ENCODE measurements around the gene MYO1D.

The MYO1D gene

GRCh38 chr17:32470405-32471167 lies 406.3 kb downstream of the MYO1D start:
- Histone ChIP-seq H3K9ac (no peak overlapping the region), H3K79me2 (ENCODE audit: insufficient read depth, low read depth) (peaks cover 51% of the 10 kb centered on the region; the same call in 1 of the 2 replicates), H3K4me2 (no peak overlapping the region), H4K20me1 (ENCODE audit: insufficient read depth) (no peaks in the 10 kb centered on the region), H3K27ac (no peak overlapping the region), H3K27me3 (ENCODE audit: insufficient read depth, low read depth) (no peaks in the 10 kb centered on the region), H3K4me1 (ENCODE audit: low read depth, poor library complexity, severe bottlenecking) (no peaks in the 10 kb centered on the region), H3K36me3 (ENCODE audit: insufficient read depth) (peaks cover 35% of the 10 kb centered on the region; the same call in 1 of the 2 replicates), H3K4me3 (IDR thresholded peaks at IDR 0.05; ENCODE audit: insufficient read depth, low read depth, low read length) (no peak overlapping the region), H2AFZ (ENCODE audit: low read depth) (no peak overlapping the region)
- no peak for TF ChIP-seq CTCF (conservative IDR thresholded peaks at IDR 0.05; ENCODE audit: low read depth, low read length)

- Histone ChIP-seq H4K20me1 (ENCODE audit: insufficient read depth) (peaks cover 10% of the 10 kb centered on the region), H3K9ac (no peak overlapping the region), H3K27ac (no peak overlapping the region), H3K4me2 (no peak overlapping the region), H3K36me3 (ENCODE audit: insufficient read depth) (peaks cover 35% of the 10 kb centered on the region; the same call in 1 of the 2 replicates), H2AFZ (ENCODE audit: low read depth) (no peak overlapping the region), H3K4me1 (ENCODE audit: low read depth, poor library complexity, severe bottlenecking) (no peaks in the 10 kb centered on the region), H3K79me2 (ENCODE audit: insufficient read depth, low read depth) (peaks cover 69% of the 10 kb centered on the region), H3K4me3 (IDR thresholded peaks at IDR 0.05; ENCODE audit: insufficient read depth, low read depth, low read length) (no peak overlapping the region), H3K27me3 (ENCODE audit: insufficient read depth, low read depth) (no peaks in the 10 kb centered on the region)
- TF ChIP-seq CTCF (conservative IDR thresholded peaks at IDR 0.05; ENCODE audit: low read depth, low read length), result no peak
Measured at GRCh38 chr17:32467949-32468348, 409.0 kb downstream of the MYO1D start.

- no peak overlapping the region for H3K27ac ChIP-seq
- no peak overlapping the region for H3K9ac ChIP-seq
- H3K4me3 ChIP-seq (IDR thresholded peaks at IDR 0.05; ENCODE audit: insufficient read depth, low read depth, low read length), result no peak overlapping the region
- no peak overlapping the region for H2AFZ ChIP-seq (ENCODE audit: low read depth)
- H3K79me2 ChIP-seq (ENCODE audit: insufficient read depth, low read depth), result peaks cover 79% of the 10 kb centered on the region
- TF ChIP-seq CTCF (conservative IDR thresholded peaks at IDR 0.05; ENCODE audit: low read depth, low read length), result no peak
- no peak overlapping the region for H3K4me2 ChIP-seq
- H3K27me3 ChIP-seq (ENCODE audit: insufficient read depth, low read depth), result no peaks in the 10 kb centered on the region
- H4K20me1 ChIP-seq (ENCODE audit: insufficient read depth), result peaks cover 32% of the 10 kb centered on the region
- H3K36me3 ChIP-seq (ENCODE audit: insufficient read depth), result peaks cover 48% of the 10 kb centered on the region; the same call in 1 of the 2 replicates
- peaks cover 18% of the 10 kb centered on the region for H3K4me1 ChIP-seq (ENCODE audit: low read depth, poor library complexity, severe bottlenecking)
Measured at GRCh38 chr17:32464374-32464773, 412.6 kb downstream of the MYO1D start.

GRCh38 chr17:32463304-32463703 lies 413.6 kb downstream of the MYO1D start:
- peaks cover 52% of the 10 kb centered on the region; the same call in 1 of the 2 replicates for H3K36me3 ChIP-seq (ENCODE audit: insufficient read depth)
- no peaks in the 10 kb centered on the region for H3K27me3 ChIP-seq (ENCODE audit: insufficient read depth, low read depth)
- no peak overlapping the region for H2AFZ ChIP-seq (ENCODE audit: low read depth)
- H3K9ac ChIP-seq, result no peak overlapping the region
- no peak for TF ChIP-seq CTCF (conservative IDR thresholded peaks at IDR 0.05; ENCODE audit: low read depth, low read length)
- no peak overlapping the region for H3K4me2 ChIP-seq
- H4K20me1 ChIP-seq (ENCODE audit: insufficient read depth), result peaks cover 39% of the 10 kb centered on the region
- H3K79me2 ChIP-seq (ENCODE audit: insufficient read depth, low read depth), result peaks cover 78% of the 10 kb centered on the region
- H3K27ac ChIP-seq, result no peak overlapping the region
- H3K4me1 ChIP-seq (ENCODE audit: low read depth, poor library complexity, severe bottlenecking), result peaks cover 18% of the 10 kb centered on the region
- H3K4me3 ChIP-seq (IDR thresholded peaks at IDR 0.05; ENCODE audit: insufficient read depth, low read depth, low read length), result no peak overlapping the region
